ENCODE measurements around the gene UBE4B. TPM values are rescaled to one million over a fixed set of nuclear protein-coding genes. Genes with fewer than 3 reads are reported as not detected.
"Not testable (repeated sequence)": the region's sequence is repeated elsewhere in the genome, so short reads cannot be mapped to it uniquely, and the experiment has no call there.

Gene UBE4B
- total RNA-seq, 1 donor from 2014 or later, result 74.3 TPM

DNA sequence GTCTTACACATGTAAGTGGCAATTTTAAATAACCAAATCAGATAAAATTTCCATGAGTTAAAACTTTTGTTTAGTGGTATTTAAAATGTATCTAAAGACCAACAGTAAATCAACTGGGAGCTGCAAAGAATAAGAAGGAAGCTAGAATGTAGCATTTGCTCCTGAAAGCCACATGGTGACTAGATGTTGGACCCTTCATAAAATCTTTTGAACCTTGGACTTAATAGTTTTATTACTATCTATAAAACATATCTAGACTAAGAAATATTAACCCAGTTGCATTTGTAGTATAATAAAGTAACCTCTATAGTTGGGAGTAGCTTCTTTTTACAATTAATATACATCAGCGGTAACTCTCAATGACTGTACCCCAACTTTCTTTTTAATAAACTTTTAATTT is 72.1 kb downstream of the UBE4B start:
- DNase-seq (no peak), ATAC-seq (ENCODE audit: poor library complexity) (no peak)
- intact Hi-C loops (cut with DNase I), result loop anchor here (10.0 kb wide), 1 partner anchor 50 kb away; no protein-coding TSS in a partner anchor

GRCh38 chr1:10105484-10105883 is 72.7 kb downstream of the UBE4B start:
- intact Hi-C loops (cut with DNase I), result loop anchor here (10.0 kb wide), 1 partner anchor 51 kb away; no protein-coding TSS in a partner anchor
- ATAC-seq (ENCODE audit: poor library complexity) (peak; percentile 68), DNase-seq (no peak)

DNA sequence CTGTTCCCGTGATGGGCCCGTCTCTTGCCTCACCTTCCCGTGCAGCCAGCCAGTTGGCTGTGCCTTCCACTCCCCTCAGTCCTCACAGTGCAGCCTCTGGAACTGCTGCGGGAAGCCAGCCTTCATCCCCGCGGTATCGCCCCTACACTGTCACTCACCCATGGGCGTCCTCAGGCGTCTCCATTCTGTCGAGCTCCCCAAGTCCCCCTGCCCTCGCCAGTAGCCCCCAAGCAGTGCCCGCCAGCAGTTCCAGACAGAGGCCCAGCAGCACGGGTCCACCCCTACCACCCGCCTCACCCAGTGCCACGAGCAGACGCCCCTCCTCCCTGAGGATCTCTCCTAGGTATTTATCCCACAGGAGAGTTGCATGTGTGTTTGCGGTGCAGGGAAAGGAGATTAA is 73.5 kb downstream of the UBE4B start:
- intact Hi-C loops (cut with DNase I), result loop anchor here (10.0 kb wide), 1 partner anchor 51 kb away; no protein-coding TSS in a partner anchor
- ATAC-seq (ENCODE audit: poor library complexity), result no peak
- no peak for DNase-seq

DNA sequence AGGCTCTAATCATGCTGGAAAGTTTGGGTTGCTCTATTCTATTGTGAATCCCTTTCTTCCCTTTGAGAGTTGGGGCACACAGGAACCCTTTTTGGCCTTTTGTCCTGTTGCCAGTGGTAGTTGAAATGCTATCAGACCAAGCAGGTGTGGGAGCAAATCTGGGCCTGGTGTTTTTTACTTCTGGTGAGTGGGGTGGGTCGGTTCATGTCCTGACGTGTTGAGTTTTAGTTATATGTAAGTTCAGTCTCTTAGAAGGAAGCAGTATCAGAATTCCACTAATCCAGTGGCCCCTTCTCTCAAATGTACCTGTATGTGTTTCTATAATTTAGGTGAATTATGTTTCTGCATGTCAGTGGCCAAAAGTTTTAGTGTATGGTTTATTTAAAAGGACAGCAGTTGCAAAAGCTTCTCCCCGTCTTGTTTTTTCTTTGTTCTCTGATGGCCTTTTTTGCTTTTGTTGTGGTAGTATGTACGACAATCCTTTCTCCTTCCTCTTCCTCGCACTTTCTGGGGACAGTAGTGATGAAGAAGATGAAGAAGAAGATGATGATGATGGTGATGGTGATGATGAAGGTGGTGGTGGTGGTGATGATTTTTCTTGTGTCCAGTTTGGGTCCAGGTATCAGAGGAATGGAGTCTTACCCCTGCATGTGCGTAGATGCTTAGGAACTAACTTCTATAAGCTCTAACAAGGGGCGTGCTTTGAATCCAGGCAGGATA is 74.2 kb downstream of the UBE4B start:
- DNase-seq (no peak), ATAC-seq (ENCODE audit: poor library complexity) (no peak)
- intact Hi-C loops (cut with DNase I), result loop anchor here (10.0 kb wide), 1 partner anchor 52 kb away; no protein-coding TSS in a partner anchor

- DNase-seq, result peak; percentile 64
- not testable (repeated sequence) for ATAC-seq (ENCODE audit: poor library complexity)
- intact Hi-C loops (cut with DNase I), result loop anchor here (10.0 kb wide), 1 partner anchor 53 kb away; no protein-coding TSS in a partner anchor
Measured at GRCh38 chr1:10107476-10107847, 74.7 kb downstream of the UBE4B start.

DNA sequence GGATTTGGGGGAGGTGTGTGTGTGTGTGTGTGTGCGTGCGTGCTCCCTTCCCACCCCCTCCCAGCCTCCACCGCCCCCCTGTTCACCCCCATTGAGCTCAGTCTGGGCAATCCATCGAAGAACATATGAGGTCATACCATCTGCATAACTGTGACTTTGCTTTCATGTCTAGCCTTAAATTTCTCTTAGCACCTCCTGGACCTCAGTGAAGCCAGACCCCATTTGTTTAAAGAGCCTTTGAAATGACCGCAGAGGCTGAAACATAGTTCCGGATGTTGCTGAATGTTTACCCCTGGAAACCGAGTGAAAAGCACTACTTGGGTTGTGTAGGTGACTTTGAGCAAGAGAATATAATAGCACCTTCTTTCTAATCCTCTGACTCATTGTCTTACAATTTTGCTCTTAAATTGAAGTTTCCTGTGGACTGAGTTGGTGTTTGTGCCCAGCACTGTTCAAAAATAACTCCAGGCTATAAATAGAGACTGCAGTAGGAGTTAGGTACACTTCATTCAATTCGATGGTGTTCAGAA is 75.4 kb downstream of the UBE4B start:
- DNase-seq (no peak), ATAC-seq (ENCODE audit: poor library complexity) (peak; percentile 77)
- intact Hi-C loops (cut with DNase I), result loop anchor here (10.0 kb wide), 1 partner anchor 53 kb away; no protein-coding TSS in a partner anchor

GRCh38 chr1:10108948-10109708 is 76.4 kb downstream of the UBE4B start:
- peak; percentile 78 for ATAC-seq (ENCODE audit: poor library complexity)
- intact Hi-C loops (cut with DNase I), result loop anchor here (10.0 kb wide), 1 partner anchor 54 kb away; no protein-coding TSS in a partner anchor
- no peak for DNase-seq

DNA sequence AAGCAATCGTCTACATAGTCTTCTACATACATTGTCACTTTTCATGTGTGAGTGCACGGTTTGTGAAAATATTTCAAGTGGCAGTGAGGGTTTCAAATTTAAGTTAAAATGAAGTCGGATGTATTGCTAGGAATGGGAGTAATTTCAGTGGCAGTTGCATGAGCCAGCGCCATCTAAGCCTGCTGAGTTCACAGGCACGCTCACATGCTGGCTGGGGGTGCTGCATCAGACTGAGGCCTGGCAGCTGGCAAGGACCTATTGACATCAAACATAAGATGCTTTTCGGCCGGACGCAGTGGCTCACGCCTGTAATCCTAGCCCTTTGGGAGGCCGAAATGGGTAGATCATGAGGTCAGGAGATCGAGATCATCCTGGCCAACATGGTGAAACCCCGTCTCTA is 80.7 kb downstream of the UBE4B start:
- DNase-seq (no peak), ATAC-seq (ENCODE audit: poor library complexity) (no peak)
- intact Hi-C loops (cut with DNase I), result no loop called here

GRCh38 chr1:10114746-10115145 is 82.0 kb downstream of the UBE4B start:
- intact Hi-C loops (cut with DNase I), result no loop called here
- ATAC-seq (ENCODE audit: poor library complexity), result no peak

DNA sequence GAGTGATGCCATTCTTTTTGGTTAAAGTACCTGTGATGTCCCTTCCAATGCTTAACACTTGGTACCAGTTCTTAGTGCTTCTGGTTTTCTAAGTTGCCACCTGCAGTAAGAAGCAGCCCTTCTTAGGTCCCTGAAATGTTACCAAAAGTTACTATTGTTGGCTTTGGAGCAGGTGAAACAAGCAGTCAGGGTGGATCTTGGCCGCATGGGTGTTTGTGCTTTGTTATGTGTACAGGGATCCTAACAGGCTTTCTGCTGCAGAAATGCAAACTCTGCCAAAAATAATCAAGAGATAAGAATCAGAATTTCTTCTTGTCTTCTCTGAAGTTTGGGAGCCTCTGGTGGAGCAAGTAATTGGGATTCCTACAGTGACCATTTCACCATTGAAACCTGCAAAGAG is 84.4 kb downstream of the UBE4B start:
- intact Hi-C loops (cut with DNase I), result no loop called here
- ATAC-seq (ENCODE audit: poor library complexity), result no peak
- no peak for DNase-seq

More at GRCh38 chr1:10114746-10115145, 82.0 kb downstream of the UBE4B start:
- DNase-seq, result no peak

GRCh38 chr1:10117865-10118264 is 85.1 kb downstream of the UBE4B start:
- DNase-seq (no peak), ATAC-seq (ENCODE audit: poor library complexity) (no peak)
- intact Hi-C loops (cut with DNase I), result no loop called here

- intact Hi-C loops (cut with DNase I), result no loop called here
- DNase-seq, result no peak
- ATAC-seq (ENCODE audit: poor library complexity), result no peak
Measured at GRCh38 chr1:10121688-10122087, 88.9 kb downstream of the UBE4B start.

GRCh38 chr1:10122926-10123325 is 90.2 kb downstream of the UBE4B start:
- intact Hi-C loops (cut with DNase I), result no loop called here
- ATAC-seq (ENCODE audit: poor library complexity), result no peak
- DNase-seq, result no peak

- intact Hi-C loops (cut with DNase I), result no loop called here
- DNase-seq (no peak), ATAC-seq (ENCODE audit: poor library complexity) (no peak)
Measured at GRCh38 chr1:10128101-10128765, 95.5 kb downstream of the UBE4B start.

DNA sequence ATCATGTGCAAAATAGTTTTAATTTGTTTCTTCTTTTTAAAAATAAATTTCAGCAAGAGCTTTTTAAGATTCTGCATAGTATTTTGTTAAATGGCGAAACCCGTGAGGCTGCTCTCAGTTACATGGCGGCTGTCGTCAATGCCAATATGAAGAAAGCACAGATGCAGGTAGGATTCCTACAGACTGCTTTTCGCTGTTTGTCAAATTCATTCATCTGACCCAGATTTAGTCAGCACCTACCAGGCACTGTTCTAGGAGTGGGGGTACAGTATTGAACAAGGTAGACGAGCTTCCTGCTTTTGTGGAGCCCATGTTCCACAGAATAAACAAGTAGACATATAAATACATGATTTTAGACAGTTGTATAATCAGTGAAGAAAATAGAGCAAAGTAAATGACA is 99.6 kb downstream of the UBE4B start:
- ATAC-seq (ENCODE audit: poor library complexity) (no peak), DNase-seq (no peak)
- intact Hi-C loops (cut with DNase I), result no loop called here

DNA sequence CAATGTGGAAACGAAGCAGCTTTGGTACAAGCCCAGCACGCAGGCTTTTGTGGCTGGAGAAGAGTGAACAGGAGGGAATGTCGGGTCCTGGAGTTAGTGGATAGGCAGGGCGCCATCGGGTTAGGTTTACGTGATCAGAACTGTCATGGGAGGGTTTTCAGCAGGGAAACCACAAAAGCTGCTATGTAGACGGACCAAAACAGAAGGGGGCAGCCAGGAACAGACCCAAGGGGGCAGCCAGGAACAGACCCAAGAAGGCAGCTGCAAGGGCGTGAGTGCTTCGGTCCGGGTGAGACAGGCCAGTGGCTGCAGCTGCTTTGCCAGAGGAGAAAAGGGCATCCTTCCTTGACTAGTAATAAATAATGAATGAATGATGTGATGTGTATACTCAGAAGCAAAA is 100.1 kb downstream of the UBE4B start:
- ATAC-seq (ENCODE audit: poor library complexity), result no peak
- intact Hi-C loops (cut with DNase I), result no loop called here
- no peak for DNase-seq

- ATAC-seq (ENCODE audit: poor library complexity) (no peak), DNase-seq (no peak)
- intact Hi-C loops (cut with DNase I), result no loop called here
Measured at GRCh38 chr1:10140981-10141380, 108.2 kb downstream of the UBE4B start.

- no peak for ATAC-seq (ENCODE audit: poor library complexity)
- intact Hi-C loops (cut with DNase I), result no loop called here
- DNase-seq, result no peak
Measured at GRCh38 chr1:10143961-10144485, 111.3 kb downstream of the UBE4B start.

DNA sequence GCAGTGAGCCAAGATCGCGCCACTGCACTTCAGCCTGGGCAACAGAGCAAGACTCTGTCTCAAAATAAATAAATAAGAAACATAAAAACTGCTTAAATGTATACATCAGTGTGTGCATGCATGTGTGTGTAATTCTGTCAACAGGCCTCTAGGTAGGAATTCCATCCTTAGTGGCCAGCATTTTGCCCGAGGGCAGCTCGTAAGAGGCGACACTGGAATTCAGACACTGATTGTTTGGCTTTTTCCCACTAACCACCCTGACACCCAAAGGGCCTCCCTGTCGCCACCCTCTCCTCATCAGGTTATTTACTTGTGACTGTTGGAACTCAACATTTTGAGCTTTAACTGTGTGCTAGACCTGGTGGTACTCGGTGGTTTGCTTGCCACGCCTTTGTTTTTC is 113.6 kb downstream of the UBE4B start:
- intact Hi-C loops (cut with DNase I), result no loop called here
- DNase-seq, result no peak
- ATAC-seq (ENCODE audit: poor library complexity), result no peak

Data from Right ventricle myocardium superior (tissue), 1 donor.